WTC11 (cell line): ENCODE results near the gene TCF7L1. TPM values are rescaled to one million over a fixed set of nuclear protein-coding genes. Genes with fewer than 3 reads are reported as not detected.

Source experiments
- ATAC-seq: fragments of 200-7000 bp; cut with Tn5 transposase; 2 replicates; pipeline ENCODE4 v1.10.0; 2021; ENCODE audit warnings: mild to moderate bottlenecking, moderate library complexity
- CTCF ChIA-PET: fragments of 300-600 bp; sonication (Branson Sonifier 250); formaldehyde crosslinking; loops from one replicate; lab custom pipeline; 2021; ENCODE audit warnings: antibody characterized with exemption; lab: Charles Lee
- POLR2A ChIA-PET: fragments of 350-600 bp; sonication (Branson Sonifier 250); formaldehyde crosslinking; loops from one replicate; lab custom pipeline; 2021; ENCODE audit warnings: antibody characterized with exemption; lab: Charles Lee
- DNase-seq: peaks from one replicate; pipeline ENCODE4 v3.0.0; 2021; ENCODE audit warnings: low spot score
- H3K27ac Mint-ChIP-seq: 2 replicates; pipeline ENCODE4 v1.8.0; 2021; ENCODE audit warnings: mixed read lengths
- H3K27me3 Mint-ChIP-seq: 2 replicates; pipeline ENCODE4 v1.8.0; 2021; ENCODE audit warnings: low read depth, mild to moderate bottlenecking, moderate library complexity, mixed read lengths
- H3K36me3 Mint-ChIP-seq: 2 replicates; pipeline ENCODE4 v1.8.0; 2021; ENCODE audit warnings: mixed read lengths
- H3K4me1 Mint-ChIP-seq: 2 replicates; pipeline ENCODE4 v1.8.0; 2022; ENCODE audit warnings: mixed read lengths
- H3K4me3 Mint-ChIP-seq: 2 replicates; pipeline ENCODE4 v1.8.0; 2021; ENCODE audit warnings: mild to moderate bottlenecking, moderate library complexity, mixed read lengths
- H3K9me3 Mint-ChIP-seq: 2 replicates; pipeline ENCODE4 v1.8.0; 2021; ENCODE audit warnings: mixed read lengths
- ARID4B ChIP-seq: sonication (generic); formaldehyde crosslinking; IDR thresholded peaks from 2 replicates; pipeline ENCODE4 v1.8.0; 2023; ENCODE audit warnings: missing genetic modification reagents, mild to moderate bottlenecking, borderline replicate concordance
- CREB1 ChIP-seq: sonication (generic); formaldehyde crosslinking; IDR thresholded peaks from 2 replicates; pipeline ENCODE4 v1.8.0; 2023; ENCODE audit warnings: mild to moderate bottlenecking, missing genetic modification reagents
- E2F4 ChIP-seq: sonication (generic); formaldehyde crosslinking; IDR thresholded peaks from 2 replicates; pipeline ENCODE4 v1.8.1; 2022; ENCODE audit warnings: low read depth, mild to moderate bottlenecking, moderate library complexity, missing genetic modification reagents, borderline replicate concordance
- ESRRA ChIP-seq: sonication (generic); formaldehyde crosslinking; IDR thresholded peaks from 2 replicates; pipeline ENCODE4 v1.8.1; 2022; ENCODE audit warnings: mild to moderate bottlenecking, missing genetic modification reagents, borderline replicate concordance
- FOXK1 ChIP-seq: sonication (generic); formaldehyde crosslinking; IDR thresholded peaks from 2 replicates; pipeline ENCODE4 v1.8.0; 2022; ENCODE audit warnings: mild to moderate bottlenecking, moderate library complexity, missing genetic modification reagents
- FOXP1 ChIP-seq: sonication (generic); formaldehyde crosslinking; IDR thresholded peaks from 2 replicates; pipeline ENCODE4 v1.8.0; 2022; ENCODE audit warnings: missing genetic modification reagents, mild to moderate bottlenecking, moderate library complexity, borderline replicate concordance
- IRF1 ChIP-seq: sonication (generic); formaldehyde crosslinking; IDR thresholded peaks from 2 replicates; pipeline ENCODE4 v1.8.0; 2023; ENCODE audit warnings: missing genetic modification reagents
- JUN ChIP-seq: sonication (generic); formaldehyde crosslinking; IDR thresholded peaks from 2 replicates; pipeline ENCODE4 v1.8.0; 2023; ENCODE audit warnings: mild to moderate bottlenecking, missing genetic modification reagents
- MAX ChIP-seq: sonication (generic); formaldehyde crosslinking; IDR thresholded peaks from 2 replicates; pipeline ENCODE4 v1.8.0; 2022; ENCODE audit warnings: mild to moderate bottlenecking, missing genetic modification reagents
- MYBL2 ChIP-seq: sonication (generic); formaldehyde crosslinking; IDR thresholded peaks from 2 replicates; pipeline ENCODE4 v1.8.1; 2023; ENCODE audit warnings: mild to moderate bottlenecking, moderate library complexity, missing genetic modification reagents
- NFE2L1 ChIP-seq: sonication (generic); formaldehyde crosslinking; IDR thresholded peaks from 2 replicates; pipeline ENCODE4 v1.8.1; 2023; ENCODE audit warnings: missing genetic modification reagents
- OVOL2 ChIP-seq: fragments of 250-450 bp; sonication (Bioruptor Pico); IDR thresholded peaks from 2 replicates; pipeline ENCODE4 v1.9.0; 2021; ENCODE audit warnings: mild to moderate bottlenecking, borderline replicate concordance
- PREB ChIP-seq: sonication (generic); formaldehyde crosslinking; IDR thresholded peaks from 2 replicates; pipeline ENCODE4 v1.8.1; 2022; ENCODE audit warnings: mild to moderate bottlenecking, missing genetic modification reagents, moderate library complexity, borderline replicate concordance
- PRRX2 ChIP-seq: fragments of 250-450 bp; sonication (Bioruptor Pico); IDR thresholded peaks from 2 replicates; pipeline ENCODE4 v1.8.0; 2021; ENCODE audit warnings: mild to moderate bottlenecking
- RORB ChIP-seq: fragments of 250-450 bp; sonication (Bioruptor Pico); IDR thresholded peaks from 2 replicates; pipeline ENCODE4 v1.9.0; 2021; ENCODE audit warnings: mild to moderate bottlenecking
- SMAD3 ChIP-seq: sonication (generic); formaldehyde crosslinking; IDR thresholded peaks from 2 replicates; pipeline ENCODE4 v1.8.0; 2022; ENCODE audit warnings: missing genetic modification reagents, mild to moderate bottlenecking, borderline replicate concordance
- SP1 ChIP-seq: sonication (generic); formaldehyde crosslinking; conservative IDR thresholded peaks from 2 replicates; pipeline ENCODE4 v1.8.1; 2022; ENCODE audit warnings: missing genetic modification reagents
- TEAD1 ChIP-seq: sonication (generic); formaldehyde crosslinking; IDR thresholded peaks from 2 replicates; pipeline ENCODE4 v1.8.0; 2022; ENCODE audit warnings: mild to moderate bottlenecking, missing genetic modification reagents
- USF1 ChIP-seq: sonication (generic); formaldehyde crosslinking; IDR thresholded peaks from 2 replicates; pipeline ENCODE4 v1.8.0; 2022; ENCODE audit warnings: mild to moderate bottlenecking, missing genetic modification reagents
- ZMAT4 ChIP-seq: fragments of 250-450 bp; sonication (Bioruptor Pico); IDR thresholded peaks from 2 replicates; pipeline ENCODE4 v1.9.0; 2021; ENCODE audit warnings: mild to moderate bottlenecking
- ZNF121 ChIP-seq: sonication (generic); formaldehyde crosslinking; IDR thresholded peaks from 2 replicates; pipeline ENCODE4 v1.8.0; 2023; ENCODE audit warnings: missing genetic modification reagents
- ZNF219 ChIP-seq: sonication (generic); formaldehyde crosslinking; IDR thresholded peaks from 2 replicates; pipeline ENCODE4 v1.8.0; 2023; ENCODE audit warnings: missing genetic modification reagents, mild to moderate bottlenecking, borderline replicate concordance
- ZNF512 ChIP-seq: sonication (generic); formaldehyde crosslinking; IDR thresholded peaks from 2 replicates; pipeline ENCODE4 v1.8.1; 2022; ENCODE audit warnings: missing genetic modification reagents, borderline replicate concordance
- ZNF671 ChIP-seq: fragments of 250-450 bp; sonication (Bioruptor Pico); IDR thresholded peaks from 2 replicates; pipeline ENCODE4 v1.8.0; 2021; ENCODE audit warnings: mild to moderate bottlenecking
- total RNA-seq: library from RNA; stranded (reverse); gene quantifications from 3 replicates; pipeline ENCODE4 v1.2.3, GENCODE V29; 2021

The TCF7L1 gene
- total RNA-seq, 1 experiment from 2014 or later, result 104 TPM

- Mint-ChIP-seq H3K4me1 (peaks cover 45% of the 10 kb centered on the region), H3K36me3 (peaks cover 27% of the 10 kb centered on the region), H3K4me3 (peak within 1 kb of the TSS; percentile 97), H3K9me3 (peaks cover 4% of the 10 kb centered on the region; the same call in 1 of the 2 replicates), H3K27me3 (no peaks in the 10 kb centered on the region), H3K27ac (peak within 1 kb of the TSS; percentile 100)
- peak; percentile 88 for DNase-seq
- peak; percentile 92 for ATAC-seq
- ChIA-PET POLR2A (interaction anchor here (0.7 to 2.0 kb wide), 2 partner anchors 26 to 263 kb away, joined by 3 to 11 read pairs; partner anchors contain the start of genes ELMOD3 and RETSAT), CTCF (interaction anchor here (0.5 to 3.3 kb wide), 6 partner anchors 28 to 390 kb away, joined by 3 to 15 read pairs (median 6); no protein-coding TSS in a partner anchor)
- TF ChIP-seq TEAD1 (CRISPR knock-in tag) (peak; percentile 68; the same call in 1 of the 2 replicates), ZMAT4 (CRISPR knock-in tag) (0 out of 2 replicates have a peak, but pooled peaks have one; percentile 22), CREB1 (CRISPR knock-in tag) (peak; percentile 73; the same call in 1 of the 2 replicates), PREB (CRISPR knock-in tag) (peak; percentile 40; the same call in 1 of the 2 replicates), SP1 (peak; percentile 82), IRF1 (CRISPR knock-in tag) (no peak), FOXP1 (CRISPR knock-in tag) (peak; percentile 95), FOXK1 (CRISPR knock-in tag) (peak; percentile 69; the same call in 1 of the 2 replicates), NFE2L1 (peak; percentile 89), ZNF671 (CRISPR knock-in tag) (peak; percentile 62; the same call in 1 of the 2 replicates), RORB (CRISPR knock-in tag) (no peak), PRRX2 (no peak), SMAD3 (CRISPR knock-in tag) (peak; percentile 35; the same call in 1 of the 2 replicates), MAX (CRISPR knock-in tag) (peak; percentile 84), ARID4B (CRISPR knock-in tag) (0 out of 2 replicates have a peak, but pooled peaks have one; percentile 70), E2F4 (CRISPR knock-in tag) (0 out of 2 replicates have a peak, but pooled peaks have one; percentile 68), OVOL2 (CRISPR knock-in tag) (no peak), USF1 (CRISPR knock-in tag) (0 out of 2 replicates have a peak, but pooled peaks have one; percentile 37), JUN (0 out of 2 replicates have a peak, but pooled peaks have one; percentile 26), ZNF121 (CRISPR knock-in tag) (no peak), MYBL2 (peak; percentile 72; the same call in 1 of the 2 replicates), ESRRA (CRISPR knock-in tag) (peak; percentile 41; the same call in 1 of the 2 replicates), ZNF512 (CRISPR knock-in tag) (0 out of 2 replicates have a peak, but pooled peaks have one; percentile 46), ZNF219 (CRISPR knock-in tag) (no peak)
Measured at GRCh38 chr2:85327822-85328617, 194.8 kb downstream of the TCF7L1 start, which contains the start of gene TGOLN2. Gene TGOLN2, minus strand, starts transcription at chr2:85327989. Its CDS starts 27 bp downstream, at chr2:85327962.
